CD4-positive, alpha-beta T cell treated with Interleukin-17A for 4 hours (primary cell): ENCODE measurements around the gene KCTD14.
"Not testable (repeated sequence)": the region's sequence is repeated elsewhere in the genome, so short reads cannot be mapped to it uniquely, and the experiment has no call there.

Experiments
- DNase-seq: peaks from one replicate; pipeline ENCODE4 v3.0.0-alpha.2; 2020; ENCODE audit warnings: mixed read lengths

Gene KCTD14, protein sequence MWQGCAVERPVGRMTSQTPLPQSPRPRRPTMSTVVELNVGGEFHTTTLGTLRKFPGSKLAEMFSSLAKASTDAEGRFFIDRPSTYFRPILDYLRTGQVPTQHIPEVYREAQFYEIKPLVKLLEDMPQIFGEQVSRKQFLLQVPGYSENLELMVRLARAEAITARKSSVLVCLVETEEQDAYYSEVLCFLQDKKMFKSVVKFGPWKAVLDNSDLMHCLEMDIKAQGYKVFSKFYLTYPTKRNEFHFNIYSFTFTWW

DNA sequence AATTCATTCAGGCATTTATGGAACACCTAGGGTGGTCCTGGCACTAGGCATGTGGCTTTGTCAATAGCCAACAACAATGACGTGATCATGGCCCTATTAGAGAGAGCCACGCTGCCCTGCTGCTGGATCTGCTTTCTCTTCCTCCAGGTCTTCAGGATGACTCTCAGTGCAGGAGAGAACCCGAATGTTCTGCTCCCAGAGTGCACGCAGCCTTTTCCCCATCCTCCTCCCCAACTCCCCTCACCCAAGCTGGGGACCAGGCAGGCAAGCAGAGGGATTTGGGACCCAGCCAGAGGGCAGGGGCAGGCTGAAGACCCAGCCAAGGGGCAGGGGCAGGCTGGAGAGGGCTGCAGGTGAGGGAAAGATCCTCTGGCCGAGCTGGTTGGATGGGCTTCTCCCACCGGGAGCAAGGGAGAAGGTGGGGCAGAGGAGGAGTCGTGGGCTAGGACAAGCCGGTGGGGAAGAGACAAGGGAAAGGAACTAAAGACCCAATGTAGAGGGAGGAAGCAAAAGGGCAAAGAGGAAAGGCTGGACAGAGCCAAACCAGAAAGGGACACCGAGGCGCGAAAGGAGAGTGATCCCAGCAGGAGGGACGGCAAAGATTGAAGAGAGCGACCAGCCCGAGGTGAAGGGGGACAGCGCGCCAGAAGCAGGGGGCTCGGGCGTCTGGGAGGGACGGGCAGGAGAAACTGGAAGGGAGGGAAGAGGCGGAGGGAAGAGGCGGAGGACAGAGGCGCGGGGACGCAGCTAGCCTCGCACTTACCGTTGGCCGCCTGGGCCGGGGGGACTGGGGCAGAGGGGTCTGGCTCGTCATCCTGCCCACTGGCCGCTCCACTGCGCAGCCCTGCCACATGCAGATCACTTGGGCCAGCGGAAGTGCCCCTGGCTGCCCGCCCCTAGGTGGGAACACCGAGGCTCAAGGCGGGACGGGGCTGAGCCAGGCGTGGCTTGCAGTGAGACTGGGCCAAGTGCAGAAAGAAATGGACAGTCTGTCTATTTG lies at the start of gene KCTD14:
Gene KCTD14 (minus strand): TSS at position 880 of the 1,000 bp plus-strand sequence. CDS start 27 bp downstream, at position 853.
- no peak for DNase-seq

DNA sequence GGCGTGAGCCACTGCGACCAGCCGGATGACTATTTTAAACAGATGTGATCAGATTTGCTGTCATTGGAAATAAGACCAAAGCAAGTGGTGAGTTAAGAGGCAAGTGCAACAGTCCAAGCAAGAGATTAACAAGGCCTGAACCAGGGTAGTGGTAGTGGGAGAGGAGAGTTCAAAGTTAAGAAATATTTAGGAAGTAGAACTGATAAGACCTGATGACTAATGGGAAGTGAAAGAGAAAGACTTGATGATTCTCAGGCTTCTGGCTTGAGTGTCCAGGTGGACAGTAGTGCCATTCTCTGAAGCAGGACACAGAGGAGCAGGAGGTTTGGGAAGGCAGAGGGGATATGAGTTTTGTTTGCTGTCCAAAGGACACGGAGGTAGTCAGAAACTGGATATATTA lies 49.4 kb upstream of the KCTD14 start:
- no peak for DNase-seq

DNA sequence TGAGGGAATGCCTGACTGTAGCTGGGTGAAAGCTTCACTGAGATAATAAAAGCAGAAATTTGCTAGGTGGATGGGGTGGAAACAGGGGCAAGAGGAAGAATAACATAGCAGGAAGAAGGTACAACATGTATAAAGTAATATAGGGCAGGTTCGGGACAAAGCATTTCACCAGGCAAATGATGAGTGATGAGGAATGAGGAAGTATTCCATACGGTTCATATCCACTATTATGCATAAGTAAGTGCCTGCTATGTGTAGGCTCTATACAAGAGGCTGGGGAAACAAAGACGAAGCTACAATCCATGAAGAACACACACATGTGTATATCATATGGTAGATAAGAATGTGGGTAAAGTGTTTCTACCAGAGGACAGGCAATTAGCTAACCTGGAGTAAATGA lies 48.6 kb upstream of the KCTD14 start:
- no peak for DNase-seq

DNA sequence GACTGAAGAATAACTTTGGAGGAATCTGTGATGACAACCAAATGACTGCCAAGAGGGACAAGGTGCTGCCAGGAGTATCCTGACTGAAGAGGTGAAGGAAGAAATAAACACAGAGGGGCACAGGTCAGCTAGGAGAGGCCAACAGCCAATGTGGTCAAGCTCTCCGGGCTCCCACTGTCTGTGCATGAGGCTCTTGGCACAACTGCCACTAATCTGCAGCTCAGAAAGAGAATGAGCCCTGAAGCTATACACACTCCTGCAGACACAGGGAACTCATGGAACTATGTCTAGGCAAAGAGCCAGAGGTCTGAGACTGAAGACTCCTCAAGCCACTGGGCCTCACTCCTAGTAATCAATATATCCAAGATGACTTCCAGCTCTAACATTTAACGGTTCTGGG lies 47.5 kb upstream of the KCTD14 start:
- no peak for DNase-seq

DNA sequence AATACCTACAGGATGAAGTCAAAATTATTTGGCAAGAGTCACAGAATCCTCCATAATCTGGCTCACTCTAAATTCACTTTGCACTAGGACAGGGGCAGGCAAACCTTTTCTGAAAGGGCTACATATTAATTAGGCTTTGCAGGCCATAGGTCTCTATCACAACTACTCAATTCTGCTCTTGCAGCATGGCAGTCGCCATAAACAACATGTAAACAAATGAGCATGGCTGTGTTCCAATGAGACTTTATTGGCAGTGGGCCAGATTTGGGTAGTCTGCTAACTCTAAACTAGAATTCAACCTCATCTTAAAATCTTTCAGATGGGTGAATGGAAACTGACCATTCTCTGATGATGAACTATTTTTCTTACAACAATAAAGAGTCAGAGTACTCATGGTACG lies 46.4 kb upstream of the KCTD14 start:
- no peak for DNase-seq

DNA sequence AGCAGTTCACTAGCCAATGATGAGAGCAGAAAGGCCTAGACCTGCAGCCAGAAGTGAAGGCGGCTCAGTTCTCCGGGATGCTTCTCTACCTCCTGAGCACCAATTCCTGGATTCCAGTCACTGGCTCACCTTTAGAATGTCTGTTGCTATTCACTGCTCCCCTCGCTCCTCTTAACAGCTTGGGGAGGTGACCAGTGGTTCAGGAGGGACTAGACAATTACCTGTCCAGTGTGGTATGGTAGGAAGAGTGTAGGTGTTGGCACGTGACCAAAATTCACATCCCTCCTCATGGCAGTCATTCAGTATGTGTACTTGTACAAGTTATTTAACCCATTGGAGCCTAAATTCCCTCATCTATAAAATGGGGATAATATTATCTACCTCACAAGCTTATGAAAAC lies 44.6 kb upstream of the KCTD14 start:
- no peak for DNase-seq

DNA sequence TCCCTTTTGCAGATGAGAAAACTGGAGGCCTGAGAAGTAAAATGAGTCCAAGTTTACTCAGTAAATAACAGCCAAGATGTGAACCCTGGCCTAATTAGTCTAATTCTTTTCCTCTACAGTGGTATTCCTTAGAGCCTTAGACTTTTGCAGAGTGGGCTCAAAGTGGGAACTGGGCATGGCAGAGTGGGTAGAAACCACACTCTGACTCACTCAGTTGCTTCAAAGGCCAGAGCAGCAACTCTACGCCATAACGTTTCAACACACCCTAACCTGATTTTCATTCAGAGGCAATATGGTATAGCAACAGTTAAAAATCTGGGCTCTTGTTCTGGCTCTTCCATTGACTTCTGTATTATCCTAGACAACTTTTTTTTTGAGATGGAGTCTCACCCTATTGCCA lies 43.4 kb upstream of the KCTD14 start:
- DNase-seq, result no peak

DNA sequence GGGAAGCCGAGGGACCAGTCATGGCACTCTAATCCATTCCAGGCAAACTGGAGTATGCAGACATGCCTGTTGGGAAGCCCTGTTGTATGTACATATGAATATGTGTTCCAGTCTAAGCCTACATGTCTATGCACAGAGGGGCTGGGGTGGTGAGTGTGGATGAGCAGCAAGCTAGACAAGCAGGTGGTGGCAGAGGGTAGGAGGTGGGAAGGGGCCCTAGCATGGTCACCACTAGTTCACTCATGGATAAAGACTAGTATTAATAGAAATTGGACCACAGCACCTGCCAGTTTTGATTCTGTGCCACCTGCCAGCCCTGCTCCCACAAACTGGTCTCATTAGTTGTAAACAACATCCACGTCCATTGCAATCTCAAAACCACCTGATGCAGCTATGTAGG lies 42.1 kb upstream of the KCTD14 start:
- no peak for DNase-seq

DNA sequence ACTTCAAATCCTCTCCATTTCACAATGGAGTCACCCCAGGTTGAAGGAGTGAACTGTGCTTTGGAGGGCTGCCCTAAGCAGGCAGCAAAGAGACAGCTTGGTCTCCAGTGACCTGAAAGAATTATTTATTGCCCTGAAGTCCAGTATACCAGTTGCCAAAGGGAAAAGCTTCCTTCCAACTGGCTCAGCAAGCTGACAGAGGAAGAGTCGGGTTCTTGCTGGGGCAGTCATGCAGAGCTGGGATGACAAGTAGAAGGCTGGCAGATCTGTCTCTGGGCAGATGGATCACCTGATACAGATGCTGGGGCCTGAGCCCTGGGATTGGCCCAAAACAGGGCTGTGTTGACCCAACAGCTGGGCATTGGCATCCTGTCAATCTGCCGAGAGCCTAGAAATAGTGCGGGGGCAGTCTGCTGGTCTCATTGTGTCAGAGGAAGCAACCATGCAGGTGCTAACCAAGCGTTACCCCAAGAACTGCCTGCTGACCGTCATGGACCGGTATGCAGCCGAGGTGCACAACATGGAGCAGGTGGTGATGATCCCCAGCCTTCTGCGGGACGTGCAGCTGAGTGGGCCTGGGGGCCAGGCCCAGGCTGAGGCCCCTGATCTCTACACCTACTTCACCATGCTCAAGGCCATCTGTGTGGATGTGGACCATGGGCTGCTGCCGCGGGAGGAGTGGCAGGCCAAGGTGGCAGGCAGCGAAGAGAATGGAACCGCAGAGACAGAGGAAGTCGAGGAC lies 40.5 kb upstream of the KCTD14 start, which contains the start of gene THRSP:
Gene THRSP (plus strand): TSS at position 422 of the 742 bp plus-strand sequence. CDS start 21 bp downstream, at position 443.
- no peak for DNase-seq

DNA sequence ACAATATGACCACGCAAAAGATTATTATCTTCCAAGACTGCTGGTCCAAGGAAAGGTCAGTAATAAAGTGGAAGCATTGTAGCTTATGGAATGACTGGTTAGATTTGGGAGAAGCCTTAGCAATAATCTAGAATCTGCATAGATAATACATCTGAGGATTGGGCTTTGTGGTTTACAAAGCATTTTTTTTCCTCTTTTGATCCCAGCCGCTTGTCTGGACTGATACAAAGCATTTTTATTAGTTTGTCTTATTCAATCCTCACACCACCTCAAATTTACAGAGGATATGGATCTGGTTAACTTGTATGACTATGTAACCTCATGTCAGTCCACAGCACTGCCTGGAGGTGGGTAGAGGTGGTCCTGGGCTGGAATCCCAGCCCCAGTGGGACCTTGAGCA lies 39.6 kb upstream of the KCTD14 start:
- DNase-seq, result no peak

DNA sequence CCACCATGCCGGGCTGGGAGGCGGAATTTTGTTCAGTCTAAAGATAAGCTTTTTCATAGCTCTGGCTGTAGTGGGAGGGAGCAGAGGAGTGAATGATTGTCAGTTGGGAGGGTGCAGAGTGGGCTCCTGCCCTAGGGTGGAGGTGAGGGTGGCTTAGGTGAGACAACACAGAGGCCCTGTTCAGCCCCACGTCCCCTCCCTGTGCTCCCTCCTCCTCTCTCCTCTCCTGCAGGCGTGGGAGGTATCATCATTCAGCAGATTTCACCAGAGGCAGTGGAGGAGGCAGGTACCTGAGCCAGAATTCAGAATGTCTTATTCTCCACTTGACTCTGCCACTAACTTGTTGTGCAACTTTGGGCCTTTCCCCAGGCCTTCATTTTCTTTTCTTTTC lies 38.8 kb upstream of the KCTD14 start:
- no peak for DNase-seq

DNA sequence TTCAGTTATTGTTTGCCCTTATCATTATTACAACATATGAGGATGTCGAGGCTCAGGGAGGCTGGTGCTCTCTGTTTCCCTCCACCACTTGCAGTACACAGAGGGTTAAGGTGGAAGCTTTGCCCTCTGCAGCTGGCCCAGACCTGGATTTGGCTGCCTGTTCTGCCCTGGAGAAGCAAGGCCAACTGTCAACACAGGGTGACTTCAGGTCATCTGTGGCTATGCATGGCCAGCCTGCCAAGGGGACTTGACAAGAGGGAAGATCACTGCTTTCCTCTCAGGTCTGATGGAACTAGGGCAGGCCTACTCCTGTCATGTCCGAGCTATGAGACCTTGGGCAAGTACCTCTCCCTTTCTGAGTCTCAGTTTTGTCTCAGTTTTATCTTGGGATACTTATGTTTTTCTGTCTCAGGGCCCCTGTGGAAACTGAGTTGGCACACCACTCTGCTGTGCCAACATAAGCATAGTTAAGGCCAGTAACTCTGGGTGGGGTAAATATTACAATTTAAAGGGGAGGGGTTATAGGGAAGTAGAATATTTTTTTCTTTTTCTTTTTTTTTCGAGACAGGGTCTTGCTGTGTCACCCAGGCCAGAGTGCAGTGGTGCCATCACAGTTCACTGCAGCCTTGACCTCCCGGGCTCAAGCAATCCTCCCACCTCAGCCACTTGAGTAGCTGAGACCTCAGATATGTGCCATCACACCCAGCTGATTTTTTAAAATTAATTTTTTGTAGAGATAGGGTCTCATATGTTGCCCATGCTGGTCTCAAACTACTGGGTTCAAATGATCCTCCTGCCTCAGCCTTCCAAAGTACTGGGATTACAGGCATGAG lies 38.2 kb upstream of the KCTD14 start:
- no peak for DNase-seq

DNA sequence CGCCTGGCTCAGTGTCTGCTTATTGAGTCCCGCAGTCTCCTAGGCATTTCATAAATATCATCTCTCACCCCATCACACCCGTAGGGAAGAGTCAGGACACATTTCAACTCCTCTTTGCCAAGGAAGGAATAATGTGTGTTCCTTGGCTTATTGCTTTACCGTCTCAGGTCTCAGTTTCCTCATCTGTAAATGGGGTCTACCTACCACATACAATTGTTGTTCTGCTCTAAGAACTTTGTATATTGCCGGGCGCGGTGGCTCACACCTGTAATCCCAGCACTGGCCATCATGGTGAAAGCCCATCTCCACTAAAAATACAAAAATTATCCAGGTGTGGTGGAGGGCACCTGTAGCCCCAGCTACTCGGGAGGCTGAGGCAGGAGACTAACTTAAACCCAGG lies 37.5 kb upstream of the KCTD14 start:
- DNase-seq, result no peak

DNA sequence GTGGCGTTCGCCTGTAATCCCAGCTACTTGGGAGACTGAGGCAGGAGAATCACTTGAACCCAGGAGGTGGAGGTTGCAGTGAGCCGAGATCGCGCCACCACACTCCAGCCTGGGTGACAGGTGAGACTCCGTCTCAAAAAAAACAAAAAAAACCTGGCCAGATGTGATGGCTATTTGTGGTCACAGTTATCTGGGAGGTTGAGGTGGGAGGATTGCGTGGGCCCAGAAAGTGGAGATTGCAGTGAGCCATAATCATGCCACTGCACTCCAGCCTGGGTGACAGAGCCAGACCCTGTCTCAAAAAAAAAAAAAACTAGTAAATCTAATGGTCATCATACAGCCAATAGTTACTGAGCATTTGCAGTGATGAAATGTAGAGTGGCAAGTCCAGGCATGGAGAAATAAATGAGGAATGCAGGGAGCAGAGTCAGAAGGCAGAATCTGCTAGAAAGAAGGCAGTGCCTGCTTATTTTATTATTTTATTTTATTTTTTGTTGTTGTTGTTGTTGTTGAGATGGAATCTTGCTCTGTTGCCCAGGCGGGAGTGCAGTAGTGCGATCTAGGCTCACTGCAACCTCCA lies 36.8 kb upstream of the KCTD14 start:
- not testable (repeated sequence) for DNase-seq

DNA sequence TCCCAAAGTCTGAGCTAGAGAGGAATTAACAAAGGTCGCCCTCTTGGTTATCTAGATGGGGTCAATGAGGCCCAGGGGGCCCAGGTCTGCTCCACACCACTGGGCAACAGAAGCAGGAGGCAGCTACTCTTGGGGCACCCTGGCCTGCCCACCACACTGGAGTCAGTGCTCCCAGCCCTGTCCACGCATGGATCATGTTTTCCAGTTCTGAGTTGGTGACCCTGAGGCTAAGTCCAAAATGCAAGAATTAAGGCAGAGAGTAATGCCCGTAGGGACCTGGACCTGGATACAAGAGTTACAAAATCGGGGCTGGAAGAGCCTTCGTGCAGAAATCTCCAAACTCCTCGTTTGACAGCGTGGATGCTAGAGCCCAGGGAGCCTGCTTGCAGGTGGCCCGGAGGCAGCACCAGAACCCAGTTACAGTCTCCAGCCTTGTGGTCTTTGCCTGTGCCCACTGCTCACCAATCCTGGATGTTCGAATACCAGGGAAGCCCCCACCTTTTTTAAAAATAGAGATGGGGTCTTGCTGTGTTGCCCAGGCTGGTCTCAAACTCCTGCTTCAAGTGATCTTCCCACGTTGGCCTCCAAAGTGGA lies 34.5 kb upstream of the KCTD14 start:
- DNase-seq, result no peak

DNA sequence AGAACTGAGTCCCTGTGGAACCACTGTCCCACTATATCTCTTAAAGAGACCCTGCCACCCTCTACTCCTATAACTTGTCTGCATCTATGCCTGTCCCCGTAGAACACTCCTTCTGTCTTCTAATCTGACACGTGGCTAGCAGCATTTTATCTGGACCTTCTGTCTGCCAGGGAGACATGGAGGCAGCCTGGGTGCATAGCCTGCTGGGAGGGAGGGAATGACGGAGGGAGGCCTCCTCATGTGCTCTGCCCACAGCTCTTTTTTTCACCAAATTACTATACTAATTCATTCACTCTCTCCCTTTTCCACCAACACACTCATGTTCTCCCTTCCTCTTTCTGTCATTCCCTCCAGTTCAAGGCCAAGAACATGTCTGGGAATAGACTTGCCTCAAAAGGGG lies 33.0 kb upstream of the KCTD14 start:
- DNase-seq, result no peak

DNA sequence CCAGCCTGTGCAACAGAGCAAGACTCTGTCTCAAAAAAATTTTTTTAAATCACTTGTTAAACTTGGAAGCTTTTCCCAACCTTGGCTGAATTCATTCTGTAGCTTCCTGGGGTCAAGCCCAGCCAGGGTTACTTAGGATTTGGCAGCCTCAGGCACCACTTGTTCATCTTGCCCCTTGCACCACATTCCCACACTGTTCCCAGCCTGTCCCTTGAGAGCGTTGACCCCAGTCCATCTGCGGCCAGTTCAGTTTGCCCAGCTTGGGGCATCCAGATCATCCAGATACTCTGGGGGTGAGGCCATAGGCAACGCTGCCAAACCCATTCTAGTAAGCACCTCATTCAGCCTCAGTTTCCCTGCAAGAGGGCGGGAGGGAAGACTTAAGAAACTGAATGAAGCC lies 31.9 kb upstream of the KCTD14 start:
- no peak for DNase-seq

DNA sequence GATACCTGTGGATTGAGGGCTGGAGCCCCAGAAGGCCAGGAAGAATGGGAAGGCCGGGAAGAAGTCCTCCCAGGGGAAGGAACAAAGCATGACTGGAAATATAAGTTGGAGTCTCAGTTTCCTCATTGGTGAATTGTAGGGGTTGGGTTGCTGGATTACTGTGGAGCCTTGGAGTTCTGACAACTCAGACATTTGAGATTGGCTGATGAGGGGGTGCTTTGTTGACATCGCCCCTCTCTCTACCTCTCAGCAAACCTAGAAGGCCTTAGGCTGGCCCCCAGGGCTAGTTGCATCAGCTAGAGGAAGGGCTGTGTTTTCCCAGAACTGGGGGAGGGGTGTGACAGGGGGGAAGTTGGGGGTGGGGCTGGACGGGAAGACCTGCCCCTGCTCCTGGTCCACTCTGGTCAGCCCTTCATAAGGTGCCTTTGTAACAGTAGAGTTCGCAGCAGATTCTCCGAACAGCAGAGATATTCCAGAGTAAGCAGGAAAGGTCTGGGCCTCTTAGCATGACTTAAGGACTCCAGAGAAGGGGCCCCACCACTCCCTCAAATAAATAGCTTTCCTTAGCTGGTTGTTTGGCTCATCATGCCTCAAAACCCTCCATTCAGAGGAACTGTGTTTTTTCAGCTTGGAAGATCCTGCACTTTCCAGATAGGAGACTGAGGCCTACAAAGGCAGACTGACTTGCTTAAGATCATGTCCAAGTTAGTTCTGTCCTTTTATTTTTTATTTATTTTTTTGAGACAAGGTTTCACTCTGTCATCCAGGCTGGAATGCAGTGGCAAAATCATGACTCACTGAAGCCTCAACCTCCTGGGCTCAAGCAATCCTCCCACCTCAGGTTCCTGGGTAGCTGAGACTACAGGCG lies 28.1 kb upstream of the KCTD14 start:
- DNase-seq, result no peak

DNA sequence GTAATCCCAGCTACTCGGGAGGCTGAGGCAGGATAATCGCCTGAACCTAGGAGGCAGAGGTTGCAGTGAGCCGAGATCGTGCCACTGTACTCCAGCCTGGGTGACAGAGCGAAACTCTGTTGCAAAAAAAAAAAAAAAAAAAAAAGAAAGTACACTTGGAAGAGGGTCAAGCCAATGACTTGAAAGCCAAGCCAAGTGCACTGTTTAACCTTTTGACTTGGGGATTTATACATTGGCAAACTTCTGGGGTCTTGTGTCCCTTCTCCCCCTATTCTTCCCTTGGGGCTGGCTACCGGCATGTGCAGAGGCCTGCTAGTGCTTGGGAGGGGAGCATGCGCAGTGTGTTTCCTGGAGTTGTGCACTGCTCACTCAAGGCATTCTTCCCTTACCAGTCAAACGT lies 26.3 kb upstream of the KCTD14 start:
- DNase-seq, result no peak

DNA sequence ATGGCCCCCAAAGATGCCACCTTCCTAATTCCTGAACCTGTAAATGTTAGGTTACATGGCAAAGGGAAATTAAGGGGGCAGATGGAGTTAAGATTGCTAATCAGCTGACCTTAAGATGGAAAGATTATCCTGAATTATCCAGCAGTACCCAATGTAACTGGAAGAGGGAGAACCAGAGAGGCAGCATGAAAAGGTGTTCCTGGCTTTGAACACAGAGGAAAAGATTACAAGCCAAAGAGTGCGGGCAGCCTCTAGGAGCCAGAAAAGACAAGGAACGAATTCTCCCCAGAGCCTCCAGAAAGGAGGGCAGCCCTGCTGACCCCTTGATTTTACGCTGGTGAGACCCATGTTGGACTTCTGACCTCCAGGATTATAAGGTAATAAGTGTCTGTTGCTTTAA lies 25.5 kb upstream of the KCTD14 start:
- DNase-seq, result no peak

DNA sequence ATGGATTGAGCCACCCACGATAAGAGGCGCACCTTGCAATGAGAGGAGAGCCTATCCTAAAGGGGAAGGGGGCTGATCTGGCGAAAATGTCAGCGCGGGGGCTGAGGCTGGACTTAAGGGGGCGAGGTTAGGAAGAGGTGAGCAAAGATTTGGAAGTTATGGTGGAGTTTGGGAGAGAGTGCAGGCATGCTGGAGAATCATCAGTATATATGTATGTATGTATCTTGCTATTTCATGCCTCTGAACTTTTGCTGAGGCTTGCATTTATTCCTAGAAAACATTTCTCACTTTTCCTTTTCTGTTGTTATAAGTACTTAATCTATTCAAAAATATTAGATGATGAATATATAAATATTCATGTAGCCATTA lies 23.4 kb upstream of the KCTD14 start:
- DNase-seq, result no peak
